ENCODE data around the gene DAZAP1.

DAZAP1 gene

GRCh38 chr19:1406774-1407527, 435 bp upstream of the DAZAP1 start:
- Mint-ChIP-seq H3K4me3 (peak overlapping the region; percentile 78 to 87 (median 83)), H3K27me3 (ENCODE audit: low read depth) (peaks cover 4% of the 10 kb centered on the region), H3K9me3 (no peaks in the 10 kb centered on the region), H3K36me3 (ENCODE audit: low read depth) (no peaks in the 10 kb centered on the region), H3K27ac (peak overlapping the region; percentile 60 to 87 (median 74)), H3K4me1 (peaks cover 49% of the 10 kb centered on the region)
- peak; percentile 43 to 51 (median 49) for TF ChIP-seq CTCF (IDR thresholded peaks at IDR 0.05; ENCODE audit: unreplicated experiment in 3 of 3)

- Mint-ChIP-seq H3K4me1 (peaks cover 46% of the 10 kb centered on the region), H3K27me3 (ENCODE audit: low read depth) (peaks cover under 1% of the 10 kb centered on the region), H3K36me3 (ENCODE audit: low read depth) (no peaks in the 10 kb centered on the region), H3K27ac (peak overlapping the region; percentile 90 to 96 (median 96)), H3K4me3 (peak overlapping the region; percentile 96 to 97 (median 97)), H3K9me3 (no peaks in the 10 kb centered on the region)
- no peak for TF ChIP-seq CTCF (IDR thresholded peaks at IDR 0.05; ENCODE audit: unreplicated experiment in 3 of 3)
These were observed 1.2 kb downstream of the DAZAP1 start for GRCh38 chr19:1408300-1409203.

DNA sequence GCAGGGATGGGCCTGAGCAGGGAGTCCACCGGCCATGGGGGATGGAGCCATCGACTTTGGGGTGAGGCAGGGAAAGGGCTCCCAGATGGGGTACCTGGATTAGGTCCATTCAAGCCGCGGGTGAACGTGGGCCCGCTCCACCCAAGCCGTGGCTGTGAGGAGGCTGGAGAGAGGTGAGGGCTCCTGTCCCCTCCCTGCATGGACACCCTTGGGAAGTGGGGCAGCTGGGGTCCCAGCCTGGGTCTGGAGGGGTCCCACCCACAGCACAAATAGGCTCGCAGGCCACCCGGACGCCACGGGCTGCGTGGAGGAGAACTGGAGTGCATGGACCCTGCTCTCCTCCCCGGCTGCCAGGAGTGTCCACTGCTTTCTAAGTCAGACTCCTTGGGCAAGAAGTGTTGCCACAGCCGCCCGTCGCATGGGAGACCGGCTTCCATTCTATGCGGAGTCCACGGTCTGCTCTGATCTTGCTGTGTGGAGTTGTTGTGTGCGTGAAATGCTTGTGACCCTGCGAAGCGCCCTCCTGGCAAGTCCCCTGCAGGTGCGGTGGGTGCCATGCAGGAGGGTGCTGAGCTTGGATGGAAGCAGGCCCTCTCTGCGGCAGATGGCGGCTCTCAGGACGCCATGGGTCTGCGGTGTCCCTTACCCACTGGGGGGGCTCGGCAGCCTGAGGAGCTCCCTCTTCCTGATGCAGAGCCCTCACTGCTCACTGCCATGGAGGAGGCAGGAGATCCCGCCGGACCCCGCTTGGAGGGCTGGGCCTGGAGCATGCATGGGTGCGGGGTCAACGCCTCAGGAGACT, 2.0 kb downstream of the DAZAP1 start:
- Mint-ChIP-seq H3K27me3 (ENCODE audit: low read depth) (no peaks in the 10 kb centered on the region), H3K4me3 (peak overlapping the region; percentile 96 to 97 (median 97)), H3K36me3 (ENCODE audit: low read depth) (no peaks in the 10 kb centered on the region), H3K27ac (peak overlapping the region; percentile 90 to 96 (median 96)), H3K9me3 (no peaks in the 10 kb centered on the region), H3K4me1 (peaks cover 48% of the 10 kb centered on the region)
- no peak for TF ChIP-seq CTCF (IDR thresholded peaks at IDR 0.05; ENCODE audit: unreplicated experiment in 3 of 3)

GRCh38 chr19:1410136-1410786, 2.9 kb downstream of the DAZAP1 start:
- H3K9me3 Mint-ChIP-seq = no peaks in the 10 kb centered on the region
- H3K27ac Mint-ChIP-seq = peak overlapping the region; percentile 38 to 68 (median 53)
- no peak for TF ChIP-seq CTCF (IDR thresholded peaks at IDR 0.05; ENCODE audit: unreplicated experiment in 3 of 3)
- no peaks in the 10 kb centered on the region for H3K27me3 Mint-ChIP-seq (ENCODE audit: low read depth)
- H3K4me3 Mint-ChIP-seq = peak overlapping the region; percentile 96 to 97 (median 97)
- peaks cover 54% of the 10 kb centered on the region for H3K4me1 Mint-ChIP-seq
- no peaks in the 10 kb centered on the region for H3K36me3 Mint-ChIP-seq (ENCODE audit: low read depth)

DNA sequence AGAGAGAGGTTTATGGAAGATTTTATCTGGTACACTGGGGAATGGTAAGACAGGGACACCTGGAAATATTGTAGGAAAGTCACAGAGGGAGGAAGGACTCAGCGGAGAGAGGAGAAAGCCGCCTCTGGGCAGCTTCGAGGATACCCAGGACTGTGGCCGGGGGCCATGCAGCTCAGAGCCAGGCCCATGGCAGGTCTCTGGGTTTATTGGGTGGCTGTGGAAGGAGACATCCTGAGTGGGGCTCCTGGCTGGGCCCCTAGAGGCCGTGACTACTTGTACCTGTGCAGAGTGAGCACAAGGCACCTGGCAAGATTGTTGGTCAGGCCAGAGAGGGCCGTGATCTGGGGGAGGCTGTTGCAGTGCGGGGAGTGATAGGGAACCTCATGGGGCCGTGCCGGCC, 3.4 kb downstream of the DAZAP1 start:
- peaks cover 59% of the 10 kb centered on the region for H3K4me1 Mint-ChIP-seq
- H3K9me3 Mint-ChIP-seq = no peaks in the 10 kb centered on the region
- peak overlapping the region; percentile 8 to 53 (median 38) for H3K27ac Mint-ChIP-seq
- peak overlapping the region; percentile 96 to 97 (median 97) for H3K4me3 Mint-ChIP-seq
- H3K36me3 Mint-ChIP-seq (ENCODE audit: low read depth) = no peaks in the 10 kb centered on the region
- TF ChIP-seq CTCF (IDR thresholded peaks at IDR 0.05; ENCODE audit: unreplicated experiment in 3 of 3) = no peak
- H3K27me3 Mint-ChIP-seq (ENCODE audit: low read depth) = no peaks in the 10 kb centered on the region
